COLO668 (cell line): ENCODE data around the gene DNAJB12.

Experiments used
- DNase-seq: peaks from one replicate; lab custom pipeline; 2025; ENCODE audit not compliant: unreplicated experiment; lab: John Stamatoyannopoulos, UW

Gene DNAJB12

DNA sequence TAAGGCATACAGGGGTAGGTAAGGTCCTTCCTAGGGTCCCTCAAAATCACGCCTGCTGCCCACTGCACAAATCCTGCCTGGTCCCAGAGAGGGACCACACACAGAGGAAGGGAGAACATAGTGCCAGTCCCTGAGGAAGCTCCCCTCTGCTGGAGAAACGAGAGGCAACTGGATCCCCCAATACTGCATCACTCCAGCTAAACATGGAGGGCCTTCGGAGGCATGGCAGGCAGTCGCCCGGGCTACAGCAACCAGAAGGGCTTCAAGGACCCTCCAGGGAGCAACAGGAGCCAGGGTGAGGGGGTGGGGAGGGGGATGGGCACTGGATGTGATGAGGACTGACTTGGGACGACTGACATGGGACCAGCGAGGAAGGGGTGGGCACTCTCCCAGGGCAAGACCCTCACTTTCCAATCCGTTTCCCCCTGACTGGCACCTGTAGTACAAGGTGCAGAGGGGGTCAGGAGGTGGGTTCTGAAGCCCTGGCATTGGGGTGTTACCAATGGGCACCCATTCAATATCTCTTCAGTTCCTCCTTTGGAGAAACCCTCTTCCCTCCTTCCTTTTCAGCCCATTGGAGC is 59.3 kb downstream of the DNAJB12 start:
- no peak for DNase-seq

DNA sequence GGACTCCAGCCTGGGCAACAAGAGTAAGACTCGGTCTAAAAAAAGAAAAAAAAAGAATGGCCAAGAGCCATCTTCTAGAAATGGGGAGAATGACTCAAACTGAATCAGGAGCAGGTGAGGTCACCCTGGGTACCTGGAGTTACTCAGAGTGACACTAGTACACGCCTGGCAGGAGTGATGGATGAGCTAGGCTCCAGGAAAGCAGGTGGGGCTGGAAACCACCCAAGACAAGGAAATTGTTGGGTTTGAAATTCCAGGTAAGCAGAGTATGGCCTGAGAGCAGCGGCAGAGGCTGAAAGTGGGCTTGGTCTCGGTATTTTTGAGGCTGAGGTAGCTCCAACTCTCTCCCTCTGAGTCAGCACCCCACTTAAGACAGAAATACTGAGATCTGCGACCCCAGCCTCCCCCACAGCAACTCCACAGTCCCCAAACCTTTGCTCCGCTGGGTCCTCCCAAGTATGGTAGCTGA is 62.5 kb downstream of the DNAJB12 start:
- peak; percentile 4 for DNase-seq

DNA sequence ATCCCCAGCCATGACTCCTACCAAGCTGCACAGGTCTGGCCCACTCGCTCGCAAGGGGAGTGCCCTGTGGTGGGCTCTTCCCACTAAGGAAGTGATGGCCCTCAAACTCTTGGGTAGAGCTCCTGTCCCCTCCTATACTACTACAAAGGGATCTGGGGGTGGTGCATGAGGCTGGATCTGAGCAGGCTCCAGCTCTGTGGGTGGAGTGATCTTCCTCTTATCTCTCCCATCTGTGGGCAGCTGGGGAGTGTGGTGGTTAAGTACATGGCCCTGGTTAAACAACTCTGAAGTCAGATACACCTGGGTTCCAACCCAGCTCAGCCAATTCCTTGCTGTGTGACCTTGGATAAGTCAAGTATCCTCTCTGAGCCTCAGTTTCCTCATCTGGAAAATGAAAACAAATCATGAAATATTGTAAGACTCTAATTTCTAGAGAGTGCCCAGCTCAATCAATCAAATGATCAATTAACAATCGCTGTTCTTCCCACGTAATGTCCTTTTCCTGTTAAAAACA is 63.6 kb downstream of the DNAJB12 start:
- no peak for DNase-seq

GRCh38 chr10:72285972-72286521 is 68.7 kb downstream of the DNAJB12 start:
- no peak for DNase-seq

- DNase-seq, result no peak
Observed at GRCh38 chr10:72283131-72283530, 71.6 kb downstream of the DNAJB12 start.
